NCI-H510A treated with DMSO at 0.1 percent for 48 hours (cell line): ENCODE results near the gene HNRNPUL2.
A peak's percentile ranks its signal among the peaks of the same experiment; 100 is the strongest.

Experiments
- DNase-seq: peaks from one replicate; lab custom pipeline; 2025; lab: John Stamatoyannopoulos, UW

HNRNPUL2 gene

GRCh38 chr11:62726915-62727164 lies 417 bp downstream of the HNRNPUL2 start:
- DNase-seq = no peak

GRCh38 chr11:62726156-62726914 lies 922 bp downstream of the HNRNPUL2 start:
- no peak for DNase-seq

- no peak for DNase-seq
Measured at GRCh38 chr11:62725646-62726045, 1.6 kb downstream of the HNRNPUL2 start.

GRCh38 chr11:62724171-62724570 lies 3.1 kb downstream of the HNRNPUL2 start:
- DNase-seq = no peak

- no peak for DNase-seq
Measured at GRCh38 chr11:62721994-62722393, 5.3 kb downstream of the HNRNPUL2 start.

GRCh38 chr11:62719302-62719978 lies 7.8 kb downstream of the HNRNPUL2 start:
- no peak for DNase-seq

GRCh38 chr11:62716816-62717215 lies 10.4 kb downstream of the HNRNPUL2 start:
- DNase-seq = no peak

GRCh38 chr11:62716206-62716605 lies 11.1 kb downstream of the HNRNPUL2 start:
- DNase-seq = no peak

GRCh38 chr11:62715150-62716130 lies 11.8 kb downstream of the HNRNPUL2 start:
- no peak for DNase-seq

- DNase-seq = no peak
Measured at GRCh38 chr11:62713343-62713742, 13.9 kb downstream of the HNRNPUL2 start.

- DNase-seq = no peak
Measured at GRCh38 chr11:62712861-62713260, 14.4 kb downstream of the HNRNPUL2 start.

GRCh38 chr11:62712276-62712812 lies 14.9 kb downstream of the HNRNPUL2 start:
- DNase-seq = no peak

- DNase-seq = no peak
Measured at GRCh38 chr11:62710001-62710345, 17.3 kb downstream of the HNRNPUL2 start.

GRCh38 chr11:62709247-62710000 lies 17.8 kb downstream of the HNRNPUL2 start:
- DNase-seq = peak; percentile 97

GRCh38 chr11:62708793-62709192 lies 18.5 kb downstream of the HNRNPUL2 start:
- peak; percentile 82 for DNase-seq

- DNase-seq = no peak
Measured at GRCh38 chr11:62708392-62708791, 18.9 kb downstream of the HNRNPUL2 start.

- no peak for DNase-seq
Measured at GRCh38 chr11:62707277-62707861, 19.9 kb downstream of the HNRNPUL2 start, which contains the start of the genes BSCL2 and GNG3. BSCL2 (minus strand) TSS chr11:62707424; CDS start chr11:62707195, 229 bp downstream. GNG3 (plus strand) TSS chr11:62707676; CDS start chr11:62708296, 620 bp downstream.

GRCh38 chr11:62706850-62707247 lies 20.4 kb downstream of the HNRNPUL2 start:
- DNase-seq = no peak

GRCh38 chr11:62705880-62706849 lies 21.1 kb downstream of the HNRNPUL2 start:
- DNase-seq = peak; percentile 86

GRCh38 chr11:62705413-62705812 lies 21.8 kb downstream of the HNRNPUL2 start:
- DNase-seq = peak; percentile 22
